NOMO-1 (cell line): ENCODE measurements around the gene COIL.
"Not testable (repeated sequence)": the region's sequence is repeated elsewhere in the genome, so short reads cannot be mapped to it uniquely, and the experiment has no call there.

Source experiments
- DNase-seq, 2 experiments: peaks; one replicate each; lab custom pipeline; 2025; ENCODE audit not compliant: unreplicated experiment in 2 of 2; lab: John Stamatoyannopoulos, UW

Gene COIL

DNA sequence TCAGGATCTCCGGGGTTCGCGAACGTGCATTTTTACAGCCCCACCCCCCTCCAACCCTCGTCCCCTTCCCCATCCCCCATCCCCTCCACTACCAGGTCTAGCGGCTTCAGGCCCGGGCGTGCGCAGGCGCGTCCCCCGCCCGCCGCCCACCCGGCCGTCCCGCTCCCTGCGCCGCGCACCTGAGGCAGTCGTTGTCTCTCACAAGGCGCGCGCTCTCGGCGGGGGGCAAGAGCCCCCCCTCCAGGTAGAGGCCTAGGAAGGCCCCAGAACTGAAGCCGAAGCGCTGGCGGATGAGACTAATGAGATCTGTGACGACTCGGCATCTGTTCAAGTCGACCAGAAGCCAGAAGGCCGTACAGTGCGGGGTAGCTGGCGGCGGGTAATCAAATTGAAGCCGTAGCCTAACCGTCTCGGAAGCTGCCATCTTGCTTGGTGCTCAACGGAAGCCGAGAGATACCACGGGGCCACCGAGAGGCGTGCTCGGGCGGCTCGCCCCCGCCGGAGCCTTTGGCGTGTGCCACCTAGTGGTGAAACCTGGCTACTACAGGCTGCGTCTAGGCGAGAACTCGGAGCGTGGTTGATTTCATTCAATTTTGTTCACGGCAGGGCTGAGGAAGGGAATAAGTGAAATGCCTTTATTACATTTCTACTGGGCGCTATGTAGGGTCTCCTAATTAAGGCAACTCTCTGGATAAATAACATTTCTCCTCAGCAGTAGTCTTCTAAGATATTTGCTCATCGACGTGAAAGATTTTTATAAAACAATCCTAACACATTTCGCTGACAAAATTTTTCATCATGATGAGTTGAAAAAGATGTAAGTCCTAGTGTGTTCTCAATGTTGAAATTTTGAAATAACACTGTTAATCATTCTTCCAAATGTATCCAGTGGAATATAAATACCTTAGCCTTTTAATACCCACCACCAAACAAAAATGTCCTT lies at the start of gene COIL:
COIL (minus strand) TSS at position 455 of the 943 bp plus-strand sequence; CDS start at position 424, 31 bp downstream.
- DNase-seq, result peak; percentile 91

DNA sequence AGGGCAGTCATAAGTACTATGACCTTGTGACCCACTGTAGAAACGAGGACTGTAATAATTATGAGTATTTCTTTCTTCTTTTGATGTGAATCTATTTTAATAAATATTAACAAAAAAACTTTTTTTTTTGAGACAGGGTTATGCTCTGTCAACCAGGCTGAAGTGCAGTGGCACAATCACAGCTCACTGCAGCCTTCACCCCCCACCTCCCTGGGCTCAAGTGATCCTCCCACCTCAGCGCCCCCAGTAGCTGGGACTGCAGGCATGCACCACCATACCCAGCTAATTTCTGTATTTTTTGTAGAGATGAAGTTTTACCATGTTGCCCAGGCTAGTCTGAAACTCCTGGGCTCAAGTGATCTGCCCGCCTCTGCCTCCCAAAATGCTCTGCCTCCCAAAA lies 49.6 kb upstream of the COIL start:
- DNase-seq, result no peak

GRCh38 chr17:57009737-57010445 lies 49.0 kb upstream of the COIL start:
- DNase-seq, result peak; percentile 44 to 71

DNA sequence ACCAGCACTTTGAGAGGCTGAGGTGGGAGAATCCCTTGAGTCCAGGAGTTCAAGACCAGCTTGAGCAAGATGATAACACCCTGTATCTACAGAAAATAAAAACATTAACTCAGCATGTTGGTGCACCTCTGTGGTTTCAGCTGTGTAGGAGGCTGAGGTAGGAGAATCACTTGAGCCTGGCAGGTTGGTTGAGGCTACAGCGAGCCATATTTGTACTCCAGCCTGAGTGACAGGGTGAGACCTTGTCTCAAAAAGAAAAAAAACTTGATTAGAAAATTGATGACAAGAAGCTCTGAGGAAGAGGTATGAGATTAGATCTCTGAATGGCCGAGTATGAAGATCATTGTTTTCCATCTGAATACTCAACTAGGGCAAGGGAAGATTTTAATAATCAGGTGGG lies 48.1 kb upstream of the COIL start:
- no peak for DNase-seq

DNA sequence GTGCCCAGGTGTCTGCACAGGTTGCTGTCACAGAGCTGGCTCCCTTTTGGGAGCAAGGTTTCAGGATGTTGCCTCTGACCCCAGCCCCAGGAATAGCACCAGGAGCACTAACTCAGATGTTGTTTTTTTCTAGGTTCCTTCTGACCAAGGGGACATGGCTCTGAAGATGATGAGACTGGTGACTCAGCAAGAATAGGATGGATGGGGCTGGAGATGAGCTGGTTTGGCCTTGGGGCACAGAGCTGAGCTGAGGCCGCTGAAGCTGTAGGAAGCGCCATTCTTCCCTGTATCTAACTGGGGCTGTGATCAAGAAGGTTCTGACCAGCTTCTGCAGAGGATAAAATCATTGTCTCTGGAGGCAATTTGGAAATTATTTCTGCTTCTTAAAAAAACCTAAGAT lies 45.2 kb upstream of the COIL start:
- peak; percentile 9 to 14 for DNase-seq

DNA sequence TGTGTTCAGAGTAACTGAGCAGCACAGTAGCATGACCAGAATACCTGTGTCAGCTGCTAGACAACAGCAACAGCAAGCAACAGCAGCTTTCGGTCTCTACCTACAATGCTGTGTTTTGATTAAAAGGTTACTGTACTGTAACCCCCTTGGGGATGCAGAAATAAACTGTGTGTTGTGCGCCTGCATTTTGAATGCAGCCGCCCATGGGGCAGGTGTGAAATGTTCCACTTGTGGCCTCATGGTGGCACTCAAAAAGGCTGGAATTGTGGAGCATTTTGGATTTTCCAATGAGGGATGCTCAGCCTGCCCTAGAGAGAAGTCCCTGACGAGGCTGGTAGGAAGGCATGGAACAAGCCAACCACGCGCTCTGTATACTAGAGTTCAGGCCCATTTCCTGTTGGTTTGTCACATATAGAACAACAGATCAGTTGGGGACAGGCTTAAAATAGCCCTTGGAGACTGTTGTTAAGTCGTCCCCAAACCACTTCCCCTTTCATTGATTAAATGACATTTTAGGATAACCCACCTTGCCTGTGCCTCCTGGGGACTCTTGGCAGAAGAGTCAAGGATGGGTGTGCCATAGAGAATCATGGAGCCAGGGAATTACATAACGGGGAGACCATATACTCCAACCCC lies 44.2 kb upstream of the COIL start:
- DNase-seq, result peak; percentile 82 to 95

- no peak for DNase-seq
These were observed 42.1 kb upstream of the COIL start for GRCh38 chr17:57002904-57003303.

DNA sequence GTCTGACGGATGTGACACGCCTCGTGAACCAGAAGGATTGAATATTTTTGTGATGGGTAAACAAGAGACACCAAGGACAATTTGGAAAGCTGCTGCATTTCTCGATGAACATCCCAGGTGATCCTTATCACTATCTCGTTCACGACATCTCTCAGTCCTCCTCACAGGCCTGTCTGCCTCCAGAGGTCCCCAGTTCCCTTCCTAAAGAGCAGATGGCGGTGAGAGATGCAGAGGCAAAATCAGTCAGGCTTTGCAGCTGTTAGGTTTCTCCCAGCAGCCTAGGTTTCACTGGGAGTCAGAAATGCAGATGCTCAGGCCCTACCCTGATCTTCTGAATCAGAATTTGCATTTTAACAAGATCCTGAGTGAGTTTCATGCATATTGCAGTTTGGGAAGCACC lies 40.7 kb upstream of the COIL start:
- no peak for DNase-seq

GRCh38 chr17:56997313-56997712 lies 36.5 kb upstream of the COIL start:
- DNase-seq, result no peak

GRCh38 chr17:56995766-56996165 lies 34.9 kb upstream of the COIL start:
- DNase-seq, result no peak

DNA sequence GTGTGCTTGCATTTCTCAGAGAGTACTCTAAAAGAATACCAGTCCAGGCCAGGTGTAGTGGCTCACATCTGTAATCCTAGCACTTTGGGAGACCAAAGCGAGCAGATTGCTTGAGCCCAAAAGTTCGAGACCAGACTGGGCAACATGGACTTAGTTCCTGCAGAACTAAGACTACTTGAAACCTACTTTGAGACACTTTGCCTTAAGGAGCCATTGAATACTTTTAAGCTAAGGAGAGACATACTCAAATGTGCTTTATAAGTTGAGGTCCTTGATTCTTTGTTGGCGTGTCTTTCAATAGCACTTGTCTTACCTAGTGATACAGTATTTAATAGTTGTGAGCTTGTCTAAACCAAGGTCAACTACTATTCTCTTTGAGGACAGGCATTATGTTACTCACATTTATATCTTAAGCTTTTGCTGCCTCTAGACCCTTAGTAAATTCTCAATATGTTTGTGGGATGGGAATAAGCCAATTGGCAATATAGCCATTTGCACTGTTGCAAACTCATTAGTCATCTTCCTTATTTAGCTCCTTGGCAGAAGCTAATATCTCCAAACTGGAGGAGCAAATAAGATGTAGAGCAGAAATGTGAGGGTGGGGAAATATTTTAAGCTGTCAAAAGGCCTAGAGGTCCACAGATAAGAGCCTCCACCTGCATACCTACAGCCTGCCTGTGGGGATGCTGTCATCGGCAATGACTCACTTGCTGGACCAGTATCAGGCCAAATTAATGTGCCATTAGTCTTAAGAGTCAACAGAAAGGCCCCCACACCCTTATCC lies 33.4 kb upstream of the COIL start:
- no peak for DNase-seq

DNA sequence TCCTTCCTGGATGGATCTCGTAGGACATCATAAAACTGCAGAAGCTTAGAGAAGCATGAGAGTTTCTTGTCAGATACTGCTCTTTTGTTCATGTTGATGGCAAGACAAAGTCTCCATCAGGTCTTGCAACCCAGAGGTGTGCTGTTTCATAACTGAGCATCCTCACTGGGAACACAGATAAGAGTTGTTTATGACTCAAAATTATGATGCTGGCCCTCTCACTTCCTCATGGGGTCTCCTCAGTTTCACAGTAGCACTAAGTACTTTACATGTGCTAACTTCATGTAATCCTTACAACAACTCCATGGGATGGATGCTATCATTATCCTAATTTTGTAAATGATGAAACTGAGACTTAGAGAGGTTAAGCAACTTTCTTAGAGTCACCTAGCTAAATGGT lies 31.5 kb upstream of the COIL start:
- no peak for DNase-seq

- DNase-seq, result no peak
These were observed 28.2 kb upstream of the COIL start for GRCh38 chr17:56988901-56989572.

- no peak for DNase-seq
These were observed 26.5 kb upstream of the COIL start for GRCh38 chr17:56987283-56987834.

DNA sequence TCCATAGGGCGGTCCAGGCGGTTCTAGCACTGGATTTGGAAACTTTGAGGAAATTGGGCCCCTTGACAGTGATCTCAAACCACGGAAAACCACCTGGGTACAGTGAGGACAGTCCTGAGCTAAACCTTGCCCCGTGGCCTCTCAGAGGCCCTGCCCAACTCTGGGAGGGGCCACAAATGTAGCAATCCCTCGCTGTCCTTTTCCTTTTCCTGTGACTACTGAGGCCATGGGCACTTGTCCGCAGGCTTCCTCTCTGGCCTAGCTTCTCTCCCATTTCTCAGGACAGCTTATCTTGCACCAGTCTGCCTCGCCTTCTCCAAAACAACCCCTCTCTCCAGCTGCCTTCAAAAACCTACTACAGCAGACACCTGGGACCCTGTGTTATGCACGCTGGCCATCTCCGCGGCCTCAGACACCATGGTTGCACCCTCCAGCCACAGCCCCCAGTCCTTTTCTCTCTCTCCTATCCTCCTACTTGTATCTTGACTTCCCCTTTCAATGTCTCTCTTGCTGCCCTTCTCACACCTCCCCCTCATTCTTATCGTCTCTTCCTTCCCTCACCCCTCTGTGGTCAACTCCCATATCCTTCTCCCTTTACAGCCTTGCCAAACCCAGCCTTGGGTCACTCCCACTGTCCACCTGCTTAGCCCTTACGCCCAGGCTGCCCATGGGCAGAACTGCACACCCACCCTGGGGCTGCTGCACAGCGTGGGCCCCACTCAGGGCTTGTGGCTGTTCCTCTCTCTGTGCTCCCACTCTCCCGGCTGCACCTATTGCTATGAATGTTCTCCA lies 24.7 kb upstream of the COIL start:
- DNase-seq, result peak; percentile 61 to 76

DNA sequence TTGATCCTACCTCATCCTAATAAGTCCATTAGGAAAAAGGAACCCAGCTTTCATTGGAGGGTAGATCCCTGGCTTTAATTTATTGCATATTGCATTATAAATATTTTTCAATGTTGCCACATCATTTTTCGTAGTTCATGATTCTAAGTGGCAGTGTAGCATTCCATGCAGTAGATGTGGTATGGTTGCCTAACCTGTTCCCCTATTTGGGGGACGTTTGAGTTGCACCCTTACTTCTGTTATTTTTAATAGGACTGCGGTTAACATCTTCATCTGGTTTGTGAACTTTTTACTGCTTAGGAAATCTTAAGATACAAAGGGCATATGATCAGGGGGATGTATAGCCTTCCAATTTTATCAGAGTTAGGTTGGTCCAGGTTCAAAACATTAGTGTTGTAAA lies 22.5 kb upstream of the COIL start:
- peak; percentile 78 to 95 for DNase-seq

DNA sequence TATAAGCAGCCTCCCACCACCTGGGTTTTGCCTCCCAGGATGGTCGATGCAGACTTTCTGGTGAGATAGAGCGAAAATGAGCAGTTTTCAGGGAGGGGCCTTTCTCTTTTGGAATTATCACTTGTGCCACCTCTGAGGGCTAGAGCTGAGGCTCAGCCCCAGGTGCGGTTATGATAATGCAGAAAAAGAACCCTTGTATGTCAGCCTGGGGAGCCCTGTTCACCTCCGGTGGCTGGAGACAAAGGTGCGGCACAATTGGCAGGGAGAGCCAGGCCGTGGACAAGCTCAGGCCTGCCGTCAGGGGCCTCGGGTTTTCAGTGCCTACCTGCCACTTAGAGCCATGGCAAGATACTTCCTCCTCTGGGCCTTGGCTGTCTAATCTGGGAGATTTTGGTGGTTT lies 21.5 kb upstream of the COIL start:
- peak; percentile 17 to 37 for DNase-seq

DNA sequence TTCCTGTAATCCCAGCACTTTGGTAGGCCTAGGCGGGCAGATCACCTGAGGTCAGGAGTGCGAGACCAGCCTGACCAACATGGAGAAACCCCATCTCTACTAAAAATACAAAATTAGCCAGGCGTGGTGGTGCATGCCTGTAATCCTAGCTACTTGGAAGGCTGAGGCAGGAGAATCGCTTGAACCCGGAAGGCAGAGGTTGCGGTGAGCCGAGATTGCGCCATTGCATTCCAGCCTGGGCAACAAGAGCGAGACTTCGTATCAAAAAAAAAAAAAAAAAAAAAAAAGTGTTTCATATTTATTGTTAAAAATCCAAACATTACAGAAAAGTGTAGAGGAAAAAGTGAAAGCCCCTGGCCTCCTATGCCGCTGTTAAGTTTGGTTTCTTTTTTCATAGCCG lies 19.7 kb upstream of the COIL start:
- DNase-seq, result not testable (repeated sequence)

GRCh38 chr17:56979091-56979480 lies 18.2 kb upstream of the COIL start:
- DNase-seq, result peak in 1 of 2 experiments; percentile 17
